HepG2 (cell line): ENCODE measurements around the gene CDCP1. TPM values are rescaled to one million over a fixed set of nuclear protein-coding genes. Genes with fewer than 3 reads are reported as not detected.

Experiments
- AHR ChIP-seq: IDR thresholded peaks from 2 replicates; pipeline ENCODE4 v1.6.1; 2018; ENCODE audit warnings: missing genetic modification reagents, missing compliant biosample characterization
- BCL6 ChIP-seq: IDR thresholded peaks from 2 replicates; pipeline ENCODE4 v1.6.1; 2016; ENCODE audit warnings: missing genetic modification reagents, missing compliant biosample characterization
- CBX5 ChIP-seq: sonication (generic); formaldehyde crosslinking; IDR thresholded peaks from 2 replicates; pipeline ENCODE4 v1.4.0; 2020; ENCODE audit warnings: missing genetic modification reagents, borderline replicate concordance
- FOXK1 ChIP-seq: sonication (generic); formaldehyde crosslinking; IDR thresholded peaks from 2 replicates; pipeline ENCODE4 v1.4.0; 2020; ENCODE audit warnings: low read depth, missing genetic modification reagents, borderline replicate concordance
- GABPB1 ChIP-seq: IDR thresholded peaks from 2 replicates; pipeline ENCODE4 v1.6.1; 2016; ENCODE audit warnings: mild to moderate bottlenecking, missing genetic modification reagents, moderate library complexity, missing compliant biosample characterization
- HDAC1 ChIP-seq: sonication (generic); formaldehyde crosslinking; IDR thresholded peaks from 2 replicates; pipeline ENCODE4 v1.5.1; 2020; ENCODE audit warnings: mild to moderate bottlenecking, missing genetic modification reagents
- HDAC2 ChIP-seq: sonication (generic); formaldehyde crosslinking; IDR thresholded peaks from 2 replicates; pipeline ENCODE4 v1.4.0; 2020; ENCODE audit warnings: missing genetic modification reagents
- HOXA3 ChIP-seq: sonication (generic); formaldehyde crosslinking; IDR thresholded peaks from 2 replicates; pipeline ENCODE4 v1.5.0; 2020; ENCODE audit warnings: missing genetic modification reagents
- JDP2 ChIP-seq: sonication (generic); formaldehyde crosslinking; IDR thresholded peaks from 2 replicates; pipeline ENCODE4 v1.8.1; 2022; ENCODE audit warnings: missing genetic modification reagents, borderline replicate concordance
- KMT2A ChIP-seq: sonication (generic); formaldehyde crosslinking; IDR thresholded peaks from 2 replicates; pipeline ENCODE4 v1.4.0; 2020; ENCODE audit warnings: missing genetic modification reagents
- MED13 ChIP-seq: sonication (generic); formaldehyde crosslinking; IDR thresholded peaks from 2 replicates; pipeline ENCODE4 v1.5.0; 2020; ENCODE audit warnings: missing genetic modification reagents
- MEIS1 ChIP-seq: sonication (generic); formaldehyde crosslinking; IDR thresholded peaks from 2 replicates; pipeline ENCODE4 v1.9.0; 2021; ENCODE audit warnings: mild to moderate bottlenecking, missing genetic modification reagents, moderate library complexity, borderline replicate concordance
- MXI1 ChIP-seq: IDR thresholded peaks from 3 replicates; pipeline ENCODE4 v1.6.1; 2012; ENCODE audit warnings: low read depth, low read length, inconsistent platforms, borderline replicate concordance
- NCOR1 ChIP-seq: fragments of 200-600 bp; sonication (generic); IDR thresholded peaks from 2 replicates; pipeline ENCODE4 v1.7.0; 2017; ENCODE audit warnings: antibody characterized with exemption, low read length, borderline replicate concordance
- NFE2L2 ChIP-seq: fragments of 150-350 bp; IDR thresholded peaks from 2 replicates; pipeline ENCODE4 v1.6.1; 2014; ENCODE audit warnings: low read length
- RORA ChIP-seq: sonication (generic); formaldehyde crosslinking; IDR thresholded peaks from 2 replicates; pipeline ENCODE4 v1.5.0; 2020; ENCODE audit warnings: mild to moderate bottlenecking, missing genetic modification reagents, moderate library complexity
- SAP130 ChIP-seq: IDR thresholded peaks from 2 replicates; pipeline ENCODE4 v1.6.1; 2016; ENCODE audit warnings: low read depth
- SMC3 ChIP-seq: IDR thresholded peaks from 2 replicates; pipeline ENCODE4 v1.6.1; 2011; ENCODE audit warnings: low read length, improper control_type of control experiment
- TOPORS ChIP-seq: sonication (generic); formaldehyde crosslinking; IDR thresholded peaks from 2 replicates; pipeline ENCODE4 v1.8.0; 2023; ENCODE audit warnings: mild to moderate bottlenecking, missing genetic modification reagents
- ZBTB42 ChIP-seq: sonication (generic); formaldehyde crosslinking; IDR thresholded peaks from 2 replicates; pipeline ENCODE4 v1.5.0; 2020; ENCODE audit warnings: mild to moderate bottlenecking, missing genetic modification reagents
- ZFX ChIP-seq: sonication (generic); formaldehyde crosslinking; IDR thresholded peaks from 2 replicates; pipeline ENCODE4 v1.4.0; 2020; ENCODE audit warnings: mild to moderate bottlenecking, low read depth, missing genetic modification reagents, moderate library complexity
- ZNF20 ChIP-seq: sonication (generic); formaldehyde crosslinking; IDR thresholded peaks from 2 replicates; pipeline ENCODE4 v1.4.0; 2020; ENCODE audit warnings: mild to moderate bottlenecking, moderate library complexity, missing genetic modification reagents
- ZNF354B ChIP-seq: sonication (generic); formaldehyde crosslinking; IDR thresholded peaks from 2 replicates; pipeline ENCODE4 v1.8.0; 2022; ENCODE audit warnings: mild to moderate bottlenecking, missing genetic modification reagents
- ZNF382 ChIP-seq: sonication (generic); formaldehyde crosslinking; IDR thresholded peaks from 2 replicates; pipeline ENCODE4 v1.5.0; 2020; ENCODE audit warnings: missing genetic modification reagents, mild to moderate bottlenecking, borderline replicate concordance
- ZNF44 ChIP-seq: sonication (generic); formaldehyde crosslinking; IDR thresholded peaks from 2 replicates; pipeline ENCODE4 v1.5.1; 2020; ENCODE audit warnings: mild to moderate bottlenecking, missing genetic modification reagents
- ZNF468 ChIP-seq: sonication (generic); formaldehyde crosslinking; IDR thresholded peaks from 2 replicates; pipeline ENCODE4 v1.8.0; 2022; ENCODE audit warnings: mild to moderate bottlenecking, moderate library complexity, missing genetic modification reagents
- ZNF644 ChIP-seq: IDR thresholded peaks from 2 replicates; pipeline ENCODE4 v1.6.1; 2016; ENCODE audit warnings: low read depth
- ZSCAN9 ChIP-seq: IDR thresholded peaks from 2 replicates; pipeline ENCODE4 v1.6.1; 2016; ENCODE audit warnings: borderline replicate concordance
- polyA plus RNA-seq, 8 experiments: library from polyadenylated mRNA; depleted of rRNA in 3 of 8; stranded (reverse) in 7 of 8; unstranded in 1 of 8; fragments of >200 nt; fragmentation: Illumina TruSeq in 4 of 8; extraction: Trizol in 4 of 8; gene quantifications; 2 replicates each; pipeline versions ENCODE4 v1.2.1 to v1.2.3, GENCODE V29; 2011 to 2016; ENCODE audit warnings: low read depth in 4 of 8, missing spikeins in 1 of 8, mixed read lengths in 1 of 8; ENCODE audit not compliant: insufficient read depth in 1 of 8
- total RNA-seq, 5 experiments: library from RNA; depleted of rRNA; stranded (reverse); fragments of >200 nt; fragmentation: Illumina TruSeq; extraction: Trizol; gene quantifications; 2 replicates each; pipeline ENCODE4 v1.2.3, GENCODE V29; 2016; ENCODE audit warnings: low read depth in 1 of 5
- TF ChIP-seq, protein P1 (sequence below): IDR thresholded peaks from 2 replicates; pipeline ENCODE4 v1.6.1; 2012; ENCODE audit warnings: inconsistent platforms
- TF ChIP-seq, protein P2 (sequence below), 2 experiments: sonication (generic) in 1 of 2; formaldehyde crosslinking in 1 of 2; IDR thresholded peaks; 2 replicates each; pipeline versions ENCODE4 v1.4.0 to v1.6.1; 2018 to 2020; ENCODE audit warnings: missing genetic modification reagents in 2 of 2, borderline replicate concordance in 1 of 2, low read depth in 1 of 2, mild to moderate bottlenecking in 1 of 2, missing biosample characterization in 1 of 2

The CDCP1 gene
- total and polyA plus RNA-seq, 2 of the 13 experiments (the other 11 are each of a cell fraction or from before 2014, with no cell fraction given), result 0.11 to 0.18 TPM

DNA sequence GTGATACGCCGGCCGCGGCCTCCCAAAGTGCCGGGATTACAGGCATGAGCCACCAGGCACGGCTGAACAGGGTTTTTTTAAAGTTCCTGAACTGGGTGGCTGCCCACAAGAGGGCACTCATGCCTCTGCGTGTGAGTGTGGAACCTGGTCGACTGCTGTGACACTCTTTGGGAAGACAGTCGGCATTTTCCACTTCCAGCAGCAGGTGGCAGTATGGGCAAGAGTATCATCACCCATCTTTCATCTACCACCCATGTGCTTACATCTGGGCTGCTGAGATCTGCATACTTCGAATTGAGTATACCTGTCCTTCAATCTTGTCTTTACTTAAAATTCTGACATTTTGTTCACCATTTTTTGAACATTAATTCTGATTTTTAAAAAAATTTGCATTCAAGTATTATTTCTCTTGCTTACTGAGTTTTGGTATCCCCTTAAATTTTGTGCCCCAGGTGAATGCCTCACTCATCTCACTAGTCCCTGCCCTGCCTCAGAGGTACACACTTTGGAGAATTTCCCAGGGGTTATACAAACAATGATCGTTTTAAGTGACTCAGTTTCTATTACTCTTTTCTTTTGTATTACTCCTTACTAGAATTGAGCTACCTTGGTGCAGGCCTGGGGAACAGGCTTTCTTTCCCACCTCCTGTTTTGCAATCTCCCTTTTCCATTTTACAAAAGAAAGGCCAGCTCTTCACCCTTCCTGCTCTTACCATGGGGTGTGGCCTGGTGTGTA is 108.3 kb downstream of the CDCP1 start (continued):
- TF ChIP-seq BCL6 (CRISPR knock-in tag) (0 out of 2 replicates have a peak, but pooled peaks have one; percentile 15), MED13 (CRISPR knock-in tag) (no peak), AHR (CRISPR knock-in tag) (0 out of 2 replicates have a peak, but pooled peaks have one; percentile 49), HOXA3 (CRISPR knock-in tag) (peak; percentile 37; the same call in 1 of the 2 replicates), TOPORS (no peak), HDAC1 (0 out of 2 replicates have a peak, but pooled peaks have one; percentile 23), ZNF382 (CRISPR knock-in tag) (no peak), SMC3 (peak; percentile 92), KMT2A (no peak), FOXK1 (CRISPR knock-in tag) (peak; percentile 75; the same call in 1 of the 2 replicates), RORA (no peak), SAP130 (CRISPR knock-in tag) (peak; percentile 45), MEIS1 (CRISPR knock-in tag) (peak; percentile 50; the same call in 1 of the 2 replicates), HDAC2 (0 out of 2 replicates have a peak, but pooled peaks have one; percentile 21), NCOR1 (no peak), ZNF644 (CRISPR knock-in tag) (peak; percentile 54; the same call in 1 of the 2 replicates), ZFX (CRISPR knock-in tag) (peak; percentile 24; the same call in 1 of the 2 replicates), GABPB1 (CRISPR knock-in tag) (peak; percentile 22; the same call in 1 of the 2 replicates), ZBTB42 (CRISPR knock-in tag) (no peak), ZNF354B (no peak), JDP2 (CRISPR knock-in tag) (no peak), ZNF20 (CRISPR knock-in tag) (no peak), ZNF44 (CRISPR knock-in tag) (0 out of 2 replicates have a peak, but pooled peaks have one; percentile 39), NFE2L2 (no peak), ZSCAN9 (0 out of 2 replicates have a peak, but pooled peaks have one; percentile 48), ZNF468 (CRISPR knock-in tag) (no peak), CBX5 (CRISPR knock-in tag) (peak; percentile 48; the same call in 1 of the 2 replicates), MXI1 (peak; percentile 19; the same call in 1 of the 3 replicates)
- TF ChIP-seq, protein P1, sequence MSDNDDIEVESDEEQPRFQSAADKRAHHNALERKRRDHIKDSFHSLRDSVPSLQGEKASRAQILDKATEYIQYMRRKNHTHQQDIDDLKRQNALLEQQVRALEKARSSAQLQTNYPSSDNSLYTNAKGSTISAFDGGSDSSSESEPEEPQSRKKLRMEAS, result peak; percentile 39; the same call in 1 of the 2 replicates
- TF ChIP-seq, protein P2, sequence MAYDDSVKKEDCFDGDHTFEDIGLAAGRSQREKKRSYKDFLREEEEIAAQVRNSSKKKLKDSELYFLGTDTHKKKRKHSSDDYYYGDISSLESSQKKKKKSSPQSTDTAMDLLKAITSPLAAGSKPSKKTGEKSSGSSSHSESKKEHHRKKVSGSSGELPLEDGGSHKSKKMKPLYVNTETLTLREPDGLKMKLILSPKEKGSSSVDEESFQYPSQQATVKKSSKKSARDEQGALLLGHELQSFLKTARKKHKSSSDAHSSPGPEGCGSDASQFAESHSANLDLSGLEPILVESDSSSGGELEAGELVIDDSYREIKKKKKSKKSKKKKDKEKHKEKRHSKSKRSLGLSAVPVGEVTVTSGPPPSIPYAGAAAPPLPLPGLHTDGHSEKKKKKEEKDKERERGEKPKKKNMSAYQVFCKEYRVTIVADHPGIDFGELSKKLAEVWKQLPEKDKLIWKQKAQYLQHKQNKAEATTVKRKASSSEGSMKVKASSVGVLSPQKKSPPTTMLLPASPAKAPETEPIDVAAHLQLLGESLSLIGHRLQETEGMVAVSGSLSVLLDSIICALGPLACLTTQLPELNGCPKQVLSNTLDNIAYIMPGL (CRISPR knock-in tag; IDR thresholded peaks at IDR 0.05; ENCODE audit: borderline replicate concordance in 1 of 2, low read depth in 1 of 2), result peak; percentile 86 to 96
